ENCODE data around the gene ANKRD11. TPM values are rescaled to one million over a fixed set of nuclear protein-coding genes. Genes with fewer than 3 reads are reported as not detected.

The ANKRD11 gene
- total RNA-seq, 1 experiment from 2014 or later, result 99.4 TPM

DNA sequence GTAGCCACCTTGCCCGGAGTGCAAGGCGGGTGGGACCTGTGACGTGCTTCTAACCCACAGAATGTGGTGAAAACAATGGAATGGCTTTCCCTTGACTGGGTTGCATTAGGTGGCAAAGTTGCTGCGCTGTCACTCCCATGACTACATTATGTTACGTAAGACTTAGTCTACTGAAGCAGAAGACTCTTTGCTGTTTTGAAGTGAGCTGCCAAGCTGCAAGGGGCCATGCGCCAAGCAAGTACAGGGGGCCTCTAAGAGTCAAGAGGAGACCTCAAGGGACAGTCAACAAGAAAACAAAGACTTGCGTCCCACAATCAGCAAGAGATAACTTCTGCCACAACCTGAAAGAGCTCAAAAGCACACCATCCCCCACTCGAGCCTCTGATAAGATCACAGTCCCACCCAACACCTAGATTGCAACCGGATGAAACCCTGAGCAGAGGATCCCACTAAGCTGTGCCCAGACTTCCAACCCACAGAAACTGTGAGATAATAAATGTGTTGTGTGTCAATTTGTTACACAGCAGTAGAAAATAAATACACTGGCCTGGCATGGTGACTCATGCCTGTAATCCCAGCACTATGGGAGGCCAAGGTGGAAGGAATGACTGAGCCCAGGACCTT, 16.5 kb downstream of the ANKRD11 start:
- H3K4me3 ChIP-seq (ENCODE audit: low read depth in 2 of 2, low read length in 2 of 2), result no peak overlapping the region
- H3K4me1 ChIP-seq (ENCODE audit: control insufficient read depth, insufficient read depth, low read length), result peaks cover 49% of the 10 kb centered on the region
- no peaks in the 10 kb centered on the region for H3K27me3 ChIP-seq (ENCODE audit: control insufficient read depth, insufficient read depth, low read length)
- H3K27ac ChIP-seq (ENCODE audit: low read length), result no peak overlapping the region
- H3K36me3 ChIP-seq (ENCODE audit: control insufficient read depth, insufficient read depth, low read length), result no peaks in the 10 kb centered on the region
- in situ Hi-C loops (cut with HindIII; ENCODE audit: low pct_unique_long_range_greater_than_20kb, low sequenced_read_pairs) (no loop called here), intact Hi-C loops (cut with micrococcal nuclease; ENCODE audit: unreplicated experiment) (no loop called here)
- DNase-seq (ENCODE audit: low read depth, low spot score), result no peak
- TF ChIP-seq SIN3A (IDR thresholded peaks at IDR 0.05; ENCODE audit: borderline replicate concordance, insufficient read depth, low read depth, low read length) (no peak), TCF7L2 (IDR thresholded peaks at IDR 0.05; ENCODE audit: low read depth, low read length) (no peak), POLR2AphosphoS5 (IDR thresholded peaks at IDR 0.05; ENCODE audit: low read depth, low read length) (no peak)
- TF ChIP-seq, protein P1, sequence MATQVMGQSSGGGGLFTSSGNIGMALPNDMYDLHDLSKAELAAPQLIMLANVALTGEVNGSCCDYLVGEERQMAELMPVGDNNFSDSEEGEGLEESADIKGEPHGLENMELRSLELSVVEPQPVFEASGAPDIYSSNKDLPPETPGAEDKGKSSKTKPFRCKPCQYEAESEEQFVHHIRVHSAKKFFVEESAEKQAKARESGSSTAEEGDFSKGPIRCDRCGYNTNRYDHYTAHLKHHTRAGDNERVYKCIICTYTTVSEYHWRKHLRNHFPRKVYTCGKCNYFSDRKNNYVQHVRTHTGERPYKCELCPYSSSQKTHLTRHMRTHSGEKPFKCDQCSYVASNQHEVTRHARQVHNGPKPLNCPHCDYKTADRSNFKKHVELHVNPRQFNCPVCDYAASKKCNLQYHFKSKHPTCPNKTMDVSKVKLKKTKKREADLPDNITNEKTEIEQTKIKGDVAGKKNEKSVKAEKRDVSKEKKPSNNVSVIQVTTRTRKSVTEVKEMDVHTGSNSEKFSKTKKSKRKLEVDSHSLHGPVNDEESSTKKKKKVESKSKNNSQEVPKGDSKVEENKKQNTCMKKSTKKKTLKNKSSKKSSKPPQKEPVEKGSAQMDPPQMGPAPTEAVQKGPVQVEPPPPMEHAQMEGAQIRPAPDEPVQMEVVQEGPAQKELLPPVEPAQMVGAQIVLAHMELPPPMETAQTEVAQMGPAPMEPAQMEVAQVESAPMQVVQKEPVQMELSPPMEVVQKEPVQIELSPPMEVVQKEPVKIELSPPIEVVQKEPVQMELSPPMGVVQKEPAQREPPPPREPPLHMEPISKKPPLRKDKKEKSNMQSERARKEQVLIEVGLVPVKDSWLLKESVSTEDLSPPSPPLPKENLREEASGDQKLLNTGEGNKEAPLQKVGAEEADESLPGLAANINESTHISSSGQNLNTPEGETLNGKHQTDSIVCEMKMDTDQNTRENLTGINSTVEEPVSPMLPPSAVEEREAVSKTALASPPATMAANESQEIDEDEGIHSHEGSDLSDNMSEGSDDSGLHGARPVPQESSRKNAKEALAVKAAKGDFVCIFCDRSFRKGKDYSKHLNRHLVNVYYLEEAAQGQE (IDR thresholded peaks at IDR 0.05; ENCODE audit: insufficient read depth in 1 of 2, low read depth in 2 of 2, low read length in 1 of 2), result no peak
- TF ChIP-seq, protein P2, sequence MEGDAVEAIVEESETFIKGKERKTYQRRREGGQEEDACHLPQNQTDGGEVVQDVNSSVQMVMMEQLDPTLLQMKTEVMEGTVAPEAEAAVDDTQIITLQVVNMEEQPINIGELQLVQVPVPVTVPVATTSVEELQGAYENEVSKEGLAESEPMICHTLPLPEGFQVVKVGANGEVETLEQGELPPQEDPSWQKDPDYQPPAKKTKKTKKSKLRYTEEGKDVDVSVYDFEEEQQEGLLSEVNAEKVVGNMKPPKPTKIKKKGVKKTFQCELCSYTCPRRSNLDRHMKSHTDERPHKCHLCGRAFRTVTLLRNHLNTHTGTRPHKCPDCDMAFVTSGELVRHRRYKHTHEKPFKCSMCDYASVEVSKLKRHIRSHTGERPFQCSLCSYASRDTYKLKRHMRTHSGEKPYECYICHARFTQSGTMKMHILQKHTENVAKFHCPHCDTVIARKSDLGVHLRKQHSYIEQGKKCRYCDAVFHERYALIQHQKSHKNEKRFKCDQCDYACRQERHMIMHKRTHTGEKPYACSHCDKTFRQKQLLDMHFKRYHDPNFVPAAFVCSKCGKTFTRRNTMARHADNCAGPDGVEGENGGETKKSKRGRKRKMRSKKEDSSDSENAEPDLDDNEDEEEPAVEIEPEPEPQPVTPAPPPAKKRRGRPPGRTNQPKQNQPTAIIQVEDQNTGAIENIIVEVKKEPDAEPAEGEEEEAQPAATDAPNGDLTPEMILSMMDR (IDR thresholded peaks at IDR 0.05), result no peak
- CTCF ChIA-PET, result no interaction called here
- no peak for ATAC-seq
- no peaks in the 10 kb centered on the region for H3K9me3 ChIP-seq (ENCODE audit: control insufficient read depth, insufficient read depth, low read depth, low read length)
- POLR2A ChIA-PET, result no interaction called here
- no TSS peak for BruUV-seq (replicated peaks)

DNA sequence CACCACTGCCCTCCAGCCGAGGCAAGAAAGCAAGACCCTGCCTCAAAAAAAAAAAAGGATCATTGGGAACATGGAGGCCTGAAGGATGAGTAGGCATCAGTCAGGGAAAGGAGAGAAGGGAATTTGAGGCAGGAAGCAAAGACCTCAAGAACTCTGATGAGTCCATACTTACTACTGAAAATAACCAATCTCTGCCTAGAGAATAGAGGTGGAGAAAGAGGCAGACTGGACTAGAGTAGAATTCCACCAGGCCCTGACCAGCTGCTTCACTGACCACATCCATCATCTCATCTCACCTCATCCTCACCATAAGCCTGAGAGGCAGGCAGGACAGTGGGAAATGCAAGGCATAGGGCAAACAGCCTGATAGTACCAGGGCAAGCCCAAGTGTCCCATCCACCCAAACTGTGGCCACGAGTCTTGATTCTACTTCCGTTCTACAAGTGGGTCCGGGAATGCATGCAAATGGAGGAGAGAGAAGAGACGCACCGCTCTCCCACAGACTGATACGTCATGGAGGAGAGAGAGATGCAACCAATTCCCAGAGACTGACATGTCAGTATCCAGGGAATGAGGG, 17.1 kb downstream of the ANKRD11 start:
- ChIA-PET POLR2A (interaction anchor here (0.6 kb wide), 1 partner anchor 16 kb away, joined by 3 read pairs; no protein-coding TSS in a partner anchor), CTCF (no interaction called here)
- in situ Hi-C loops (cut with HindIII; ENCODE audit: low pct_unique_long_range_greater_than_20kb, low sequenced_read_pairs) (no loop called here), intact Hi-C loops (cut with micrococcal nuclease; ENCODE audit: unreplicated experiment) (no loop called here)
- H3K4me3 ChIP-seq (ENCODE audit: low read depth in 2 of 2, low read length in 2 of 2), result no peak overlapping the region
- no TSS peak for BruUV-seq (replicated peaks)
- H3K9me3 ChIP-seq (ENCODE audit: control insufficient read depth, insufficient read depth, low read depth, low read length), result no peaks in the 10 kb centered on the region
- H3K27me3 ChIP-seq (ENCODE audit: control insufficient read depth, insufficient read depth, low read length), result no peaks in the 10 kb centered on the region
- H3K36me3 ChIP-seq (ENCODE audit: control insufficient read depth, insufficient read depth, low read length), result no peaks in the 10 kb centered on the region
- DNase-seq (ENCODE audit: low read depth, low spot score) (no peak), ATAC-seq (no peak)
- H3K27ac ChIP-seq (ENCODE audit: low read length), result no peak overlapping the region
- TF ChIP-seq, protein P2 (IDR thresholded peaks at IDR 0.05), result no peak
- TF ChIP-seq, protein P1 (IDR thresholded peaks at IDR 0.05; ENCODE audit: insufficient read depth in 1 of 2, low read depth in 2 of 2, low read length in 1 of 2), result no peak
- TF ChIP-seq SIN3A (IDR thresholded peaks at IDR 0.05; ENCODE audit: borderline replicate concordance, insufficient read depth, low read depth, low read length), result no peak
- H3K4me1 ChIP-seq (ENCODE audit: control insufficient read depth, insufficient read depth, low read length), result peaks cover 46% of the 10 kb centered on the region

All from Panc1 (cell line).